Posterior vena cava (tissue), 2 donors: ENCODE data around the gene MRPS30. TPM values are rescaled to one million over a fixed set of nuclear protein-coding genes. Genes with fewer than 3 reads are reported as not detected.
A peak's percentile ranks its signal among the peaks of the same experiment; 100 is the strongest.
"Not testable (repeated sequence)": the region's sequence is repeated elsewhere in the genome, so short reads cannot be mapped to it uniquely, and the experiment has no call there.

Experiments used
- DNase-seq: peaks from one replicate; pipeline ENCODE4 v3.0.0-alpha.2; 2020; ENCODE audit warnings: low spot score
- intact Hi-C, 2 donors: fragments of 100-400 bp; cut with DNase I; formaldehyde crosslinking; loops; one replicate each; pipeline versions ENCODE4 v1.14.1 to v1.14.2; 2022 to 2023
- total RNA-seq, 2 donors: library from RNA; stranded (reverse); fragmentation: NEBNext Ultra II Directional; extraction: Animal tissue kit (Norgen Biotek cat#: 25700); gene quantifications; one replicate each; pipeline ENCODE4 v1.2.1, GENCODE V29; 2021
- donor health status: DM: yes; HTN: yes; CAD: no.
- donor health status: DM: yes; HTN: yes; CAD: no.

MRPS30 gene
- total RNA-seq, 2 donors from 2014 or later = 33.5 to 37.4 TPM

- DNase-seq = peak; percentile 81
- intact Hi-C loops = no loop called here
These were observed 638 bp downstream of the MRPS30 start for GRCh38 chr5:44809215-44809955.

GRCh38 chr5:44809956-44810420, 1.2 kb downstream of the MRPS30 start:
- intact Hi-C loops = no loop called here
- no peak for DNase-seq

- DNase-seq = no peak
- intact Hi-C loops = no loop called here
These were observed 6.0 kb downstream of the MRPS30 start for GRCh38 chr5:44814761-44815160.

GRCh38 chr5:44821164-44821563, 12.4 kb downstream of the MRPS30 start:
- intact Hi-C loops = no loop called here
- DNase-seq = no peak

GRCh38 chr5:44824662-44825061, 15.9 kb downstream of the MRPS30 start:
- DNase-seq, intact Hi-C loops: not testable (repeated sequence)

- intact Hi-C loops = no loop called here
- DNase-seq = no peak
These were observed 18.9 kb downstream of the MRPS30 start for GRCh38 chr5:44827681-44828080.

GRCh38 chr5:44828719-44829118, 20.0 kb downstream of the MRPS30 start:
- no peak for DNase-seq
- intact Hi-C loops = no loop called here

GRCh38 chr5:44830951-44831350, 22.2 kb downstream of the MRPS30 start:
- intact Hi-C loops = no loop called here
- DNase-seq = no peak

GRCh38 chr5:44833249-44833648, 24.5 kb downstream of the MRPS30 start:
- intact Hi-C loops = no loop called here
- DNase-seq = no peak

- intact Hi-C loops = no loop called here
- no peak for DNase-seq
These were observed 26.9 kb downstream of the MRPS30 start for GRCh38 chr5:44835693-44836092.

GRCh38 chr5:44839018-44839681, 30.4 kb downstream of the MRPS30 start:
- DNase-seq = no peak
- intact Hi-C loops = no loop called here

- DNase-seq = no peak
- intact Hi-C loops = loop anchor here in 1 of 2 donors (5.0 kb wide), 1 partner anchor 660 kb away; no protein-coding TSS in a partner anchor
These were observed 33.9 kb downstream of the MRPS30 start for GRCh38 chr5:44842496-44843282.

- no peak for DNase-seq
- intact Hi-C loops = loop anchor here in 1 of 2 donors (5.0 kb wide), 1 partner anchor 662 kb away; no protein-coding TSS in a partner anchor
These were observed 36.0 kb downstream of the MRPS30 start for GRCh38 chr5:44844744-44845143.

- intact Hi-C loops = no loop called here
- DNase-seq = no peak
These were observed 37.0 kb downstream of the MRPS30 start for GRCh38 chr5:44845777-44846176.

GRCh38 chr5:44847206-44847852, 38.6 kb downstream of the MRPS30 start:
- intact Hi-C loops = no loop called here
- no peak for DNase-seq

GRCh38 chr5:44860267-44860666, 51.5 kb downstream of the MRPS30 start:
- no peak for DNase-seq
- intact Hi-C loops = no loop called here

- intact Hi-C loops = no loop called here
- no peak for DNase-seq
These were observed 54.1 kb downstream of the MRPS30 start for GRCh38 chr5:44862808-44863207.
